Activated CD4-positive, alpha-beta T cell treated with anti-CD3 and anti-CD28 coated beads, Interleukin-2, amount 50 U/mL, for 16 hours (primary cell): ENCODE data around the gene VCL.

Source experiments
- DNase-seq: peaks from one replicate; pipeline ENCODE4 v3.0.0-alpha.2; 2020

VCL gene

DNA sequence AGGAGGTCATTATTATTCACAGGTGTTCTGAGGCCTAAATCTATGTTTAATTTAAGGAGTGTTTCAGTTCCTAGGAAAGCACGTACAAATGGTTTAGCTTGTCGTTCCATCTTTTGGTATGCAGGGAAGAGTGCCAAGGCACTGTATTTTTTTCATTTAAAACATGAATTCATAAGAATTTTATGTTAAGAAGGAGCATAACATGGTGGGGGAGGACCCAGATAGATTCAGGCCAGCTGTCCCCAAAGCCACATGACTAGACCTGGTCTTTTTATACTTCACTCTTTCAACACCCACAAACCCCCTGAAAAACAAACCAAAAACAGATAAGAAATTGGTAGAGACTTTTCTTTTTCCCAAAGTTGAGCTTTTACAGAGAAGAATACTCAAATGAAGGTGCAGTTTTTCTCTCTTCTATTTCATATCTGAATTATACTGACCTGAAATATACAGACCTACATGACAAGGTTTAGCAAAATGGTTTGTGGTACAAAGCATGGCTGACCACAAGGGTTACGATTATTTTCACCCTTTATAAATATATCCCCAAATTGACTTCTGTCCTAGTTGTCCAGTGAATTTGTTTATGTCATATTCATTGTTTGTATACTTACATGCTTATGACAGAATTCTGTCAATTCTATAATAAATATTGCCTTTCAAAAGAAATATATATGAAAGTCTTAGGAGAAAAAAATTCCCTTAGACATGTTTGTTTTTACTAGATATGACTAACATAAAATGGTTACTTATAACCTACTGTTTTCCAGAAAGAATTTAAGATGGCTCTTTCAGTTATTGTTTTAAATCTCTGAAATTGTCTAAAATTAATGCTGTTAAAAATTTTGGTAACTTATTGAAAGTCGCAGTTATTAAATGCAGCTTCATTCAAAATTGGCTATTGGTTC, 81.4 kb downstream of the VCL start:
- no peak for DNase-seq

DNA sequence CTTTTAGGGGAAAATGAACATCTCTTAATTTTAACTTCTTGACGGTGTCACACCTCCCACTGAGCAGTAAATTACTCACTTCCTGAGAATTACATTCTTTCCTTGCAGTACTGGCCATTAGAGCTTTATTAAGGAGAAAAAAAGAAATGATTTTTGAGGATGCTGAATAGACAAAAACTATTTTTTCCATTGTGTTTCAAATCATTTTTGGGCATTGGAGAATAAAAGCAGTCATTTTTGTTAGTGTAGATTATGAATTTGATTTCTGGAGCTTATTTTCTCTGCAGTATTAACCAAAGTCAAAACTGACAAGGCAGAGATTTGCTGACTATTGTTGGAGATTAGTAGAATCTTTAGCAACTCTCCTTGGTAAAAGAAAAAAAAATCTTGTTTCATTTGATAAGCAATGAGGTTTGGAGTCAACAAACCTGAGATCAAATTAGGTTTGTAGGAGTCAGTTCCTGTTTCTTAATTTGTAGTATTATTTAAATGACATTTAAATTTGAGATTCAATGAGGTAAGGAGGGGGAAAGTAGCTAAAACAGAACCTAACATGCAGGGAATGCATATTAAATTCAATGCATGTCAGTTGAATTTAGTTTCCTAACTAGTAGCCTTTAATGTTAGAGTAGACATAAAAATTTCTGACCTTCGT, 82.1 kb downstream of the VCL start:
- DNase-seq: no peak

DNA sequence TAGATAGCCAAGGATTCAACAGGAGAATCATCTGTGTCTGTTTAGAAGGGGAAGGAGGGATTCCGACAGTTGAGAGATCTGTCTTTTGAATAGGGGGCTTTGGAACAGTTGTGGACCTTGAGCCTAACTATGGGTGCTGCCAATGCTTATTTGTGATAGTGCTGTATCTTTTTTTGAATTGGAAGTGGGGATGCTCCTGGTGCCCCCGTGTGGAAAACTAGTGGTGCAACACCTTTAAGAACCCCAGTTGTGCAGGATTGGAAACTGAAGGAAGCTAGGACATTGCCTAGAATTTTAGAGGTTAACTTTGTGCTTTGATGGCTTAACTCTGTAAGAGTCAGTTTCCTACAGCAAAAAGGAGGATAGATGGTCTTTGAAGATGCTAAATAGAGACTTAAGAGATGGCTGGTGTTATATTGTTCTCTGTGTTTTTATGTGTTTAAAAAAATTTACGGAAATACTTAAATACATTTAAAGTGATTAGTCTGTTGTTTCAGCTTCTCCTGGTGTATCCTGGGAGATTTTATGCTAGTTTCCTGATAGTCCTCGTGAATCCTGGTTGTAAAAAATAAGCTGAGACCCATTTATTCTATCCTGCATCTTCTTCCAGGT, 83.4 kb downstream of the VCL start:
- DNase-seq: peak; percentile 66

DNA sequence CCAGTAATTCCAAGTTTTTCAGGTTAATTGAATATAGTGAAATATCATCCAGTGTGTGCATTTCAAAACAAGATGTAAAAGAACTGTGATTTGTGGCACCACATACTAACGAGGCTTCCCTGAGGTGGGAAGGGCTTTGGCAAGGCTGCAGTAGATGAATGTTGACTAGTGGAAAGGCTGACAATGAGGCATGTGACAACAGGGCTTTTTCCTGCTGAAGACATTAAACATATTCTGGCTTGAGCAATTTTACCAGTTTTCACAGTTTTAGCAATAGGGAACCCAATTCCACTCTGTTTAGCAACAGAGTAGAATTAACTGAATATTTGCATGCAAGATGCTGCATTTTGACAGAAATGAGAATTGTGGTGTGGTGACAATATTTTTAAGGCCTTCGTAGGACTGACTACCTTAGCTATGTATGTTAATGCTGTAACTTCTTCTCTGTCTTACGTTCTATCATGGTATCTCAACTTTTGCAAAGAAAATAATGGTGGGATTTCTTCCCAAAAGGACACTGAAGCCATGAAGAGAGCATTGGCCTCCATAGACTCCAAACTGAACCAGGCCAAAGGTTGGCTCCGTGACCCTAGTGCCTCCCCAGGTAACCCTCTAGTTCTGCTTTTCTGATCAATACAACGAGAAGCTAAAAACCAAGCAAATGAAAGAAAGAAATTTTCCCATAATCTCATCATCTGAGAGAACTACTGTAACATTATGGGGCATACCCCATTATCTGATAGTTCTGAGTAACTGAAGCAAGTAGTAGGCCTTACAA, 84.2 kb downstream of the VCL start:
- DNase-seq: no peak

DNA sequence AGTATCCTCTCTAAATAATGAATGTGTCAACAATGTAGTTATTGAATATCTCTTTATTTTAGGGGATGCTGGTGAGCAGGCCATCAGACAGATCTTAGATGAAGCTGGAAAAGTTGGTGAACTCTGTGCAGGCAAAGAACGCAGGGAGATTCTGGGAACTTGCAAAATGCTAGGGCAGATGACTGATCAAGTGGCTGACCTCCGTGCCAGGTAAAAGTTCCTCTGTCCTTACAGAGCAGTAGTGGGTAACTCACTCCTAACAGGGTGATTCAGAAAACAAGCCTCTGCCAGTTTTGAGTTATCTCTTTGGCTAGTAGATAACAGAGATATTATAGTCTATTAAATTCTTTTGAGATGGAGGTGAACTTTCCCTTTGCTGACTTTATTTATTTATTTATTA, 85.4 kb downstream of the VCL start:
- DNase-seq: no peak

DNA sequence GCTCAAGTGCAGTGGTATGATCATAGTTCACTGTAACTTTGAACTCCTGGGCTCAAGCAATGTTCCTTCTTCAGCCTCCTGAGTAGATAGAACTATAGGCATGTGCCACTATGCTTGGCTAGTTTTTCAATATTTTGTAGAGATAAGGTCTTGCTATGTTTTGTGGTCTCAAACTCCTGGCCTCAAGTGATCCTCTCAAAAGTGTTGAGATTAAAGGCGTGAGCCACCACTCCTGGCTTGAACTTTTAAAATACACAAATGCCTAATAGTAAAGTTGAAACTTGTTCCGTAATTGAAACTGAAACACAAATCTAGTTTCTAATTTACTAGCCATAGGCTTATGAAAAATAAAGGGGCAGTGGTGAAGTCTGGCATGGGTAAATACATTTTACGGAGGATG, 87.0 kb downstream of the VCL start:
- peak; percentile 69 for DNase-seq

DNA sequence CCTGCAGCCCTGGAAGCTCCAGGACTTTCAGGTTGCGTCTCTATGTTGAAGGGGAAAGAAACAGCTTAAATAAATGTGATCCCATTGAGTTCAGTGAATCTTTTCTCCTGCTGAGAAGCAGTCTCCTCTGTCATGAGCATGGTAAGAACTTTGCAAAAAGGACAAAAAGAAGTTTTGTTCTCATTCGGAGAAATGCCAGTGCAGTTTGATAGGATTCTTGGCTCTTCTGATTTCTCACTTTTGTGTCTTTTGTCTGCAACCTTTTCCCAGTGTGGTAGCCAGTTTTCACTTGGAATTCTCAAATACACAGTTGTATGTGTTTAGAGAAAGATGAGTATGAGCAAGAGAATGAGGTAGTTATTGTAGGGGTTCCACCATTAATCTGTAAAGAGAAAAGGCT, 88.4 kb downstream of the VCL start:
- no peak for DNase-seq

DNA sequence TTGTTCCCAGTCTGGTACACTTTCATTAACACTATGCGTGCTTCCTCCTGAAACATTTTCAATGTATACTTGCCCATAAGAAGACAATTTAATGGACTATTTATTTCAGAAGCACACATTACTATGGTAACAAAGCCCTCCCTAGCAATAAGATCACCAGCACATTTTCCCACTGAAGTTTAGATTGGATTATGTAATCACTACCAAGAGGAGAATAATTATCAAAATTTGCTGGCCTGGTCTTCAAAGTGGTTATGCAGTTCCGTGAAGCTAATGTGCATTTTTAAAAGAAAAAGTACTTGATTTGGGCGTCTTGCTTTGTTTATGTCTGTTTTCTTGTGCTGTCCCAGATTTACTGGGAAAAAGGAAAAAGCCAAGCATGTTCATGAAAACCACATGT, 90.8 kb downstream of the VCL start:
- DNase-seq: no peak

DNA sequence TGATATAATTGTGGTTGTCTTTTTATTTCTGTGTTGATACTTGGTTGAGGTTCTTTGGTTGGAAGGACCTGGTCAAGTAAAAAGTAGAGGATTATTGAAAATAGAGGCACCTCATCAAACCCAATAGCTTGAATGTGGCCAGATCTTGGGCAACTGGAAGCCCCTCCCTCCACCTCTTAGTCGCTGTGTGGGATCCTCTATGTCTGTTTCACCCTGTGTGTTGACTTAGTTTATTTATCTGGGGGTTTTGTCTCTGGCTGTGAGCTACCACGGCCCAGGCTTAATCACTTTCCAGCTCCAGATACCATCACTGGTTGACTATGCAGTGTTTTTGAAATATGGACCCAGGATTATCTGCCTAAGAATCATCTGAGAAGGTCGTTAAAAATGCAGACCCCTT, 94.5 kb downstream of the VCL start:
- no peak for DNase-seq

DNA sequence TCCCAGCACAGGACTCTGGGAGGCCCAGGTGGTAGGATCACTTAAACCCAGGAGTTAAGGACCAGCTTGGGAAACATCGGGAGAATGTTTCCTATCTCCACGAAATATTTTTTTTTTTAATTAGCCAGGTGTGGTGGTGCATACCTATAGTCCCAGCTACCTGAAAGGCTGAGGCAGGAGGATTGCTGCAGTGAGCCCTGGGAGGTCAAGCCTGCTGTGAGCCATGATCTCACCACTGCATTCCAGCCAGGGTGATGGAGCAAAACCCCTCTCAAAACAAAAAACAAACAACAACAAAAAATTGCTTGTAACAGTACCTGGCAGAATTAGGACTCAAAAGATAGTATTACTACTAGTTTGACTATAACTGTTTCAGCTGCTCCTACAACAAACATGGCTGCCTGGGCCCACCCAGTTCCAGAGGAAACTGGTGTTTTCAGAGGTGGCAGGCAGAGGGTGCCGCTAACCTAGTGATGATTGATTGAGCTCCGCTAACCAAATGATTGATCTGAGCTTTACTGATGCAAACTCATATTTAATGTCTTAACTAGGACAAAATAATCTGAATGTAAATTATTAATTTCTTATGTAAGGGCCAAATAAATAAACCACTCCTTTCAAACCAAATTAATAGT, 95.7 kb downstream of the VCL start:
- no peak for DNase-seq

DNA sequence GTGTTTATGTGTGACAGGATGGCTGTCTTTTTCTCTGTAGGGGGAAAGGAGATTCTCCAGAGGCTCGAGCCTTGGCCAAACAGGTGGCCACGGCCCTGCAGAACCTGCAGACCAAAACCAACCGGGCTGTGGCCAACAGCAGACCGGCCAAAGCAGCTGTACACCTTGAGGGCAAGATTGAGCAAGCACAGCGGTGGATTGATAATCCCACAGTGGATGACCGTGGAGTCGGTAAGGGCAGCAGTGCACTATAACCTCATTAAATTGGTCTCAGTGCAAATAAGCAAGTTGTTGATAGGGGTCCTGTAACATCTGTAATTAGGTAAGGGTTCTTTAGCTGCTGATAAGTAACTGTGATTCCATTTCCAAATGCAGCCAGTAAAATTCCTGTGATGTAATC, 96.3 kb downstream of the VCL start:
- DNase-seq: no peak

DNA sequence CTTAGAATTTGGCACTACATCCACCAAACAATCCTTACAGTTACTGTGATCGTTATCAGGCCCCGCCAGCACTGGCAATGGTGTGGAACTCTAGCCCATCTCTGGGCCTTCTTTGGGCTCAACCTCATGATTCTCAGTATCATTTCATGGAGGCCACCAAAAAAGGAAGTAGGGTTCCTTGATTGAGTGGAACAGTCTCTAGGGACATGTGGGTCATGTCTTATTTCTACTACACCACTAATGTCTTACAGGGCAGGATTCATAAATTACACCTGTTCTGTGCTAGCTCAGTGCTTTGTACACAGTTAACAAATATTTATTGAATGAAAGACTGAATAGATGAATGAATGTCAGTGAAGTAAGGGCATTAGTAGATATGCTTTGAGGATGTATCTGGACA, 98.9 kb downstream of the VCL start:
- no peak for DNase-seq

DNA sequence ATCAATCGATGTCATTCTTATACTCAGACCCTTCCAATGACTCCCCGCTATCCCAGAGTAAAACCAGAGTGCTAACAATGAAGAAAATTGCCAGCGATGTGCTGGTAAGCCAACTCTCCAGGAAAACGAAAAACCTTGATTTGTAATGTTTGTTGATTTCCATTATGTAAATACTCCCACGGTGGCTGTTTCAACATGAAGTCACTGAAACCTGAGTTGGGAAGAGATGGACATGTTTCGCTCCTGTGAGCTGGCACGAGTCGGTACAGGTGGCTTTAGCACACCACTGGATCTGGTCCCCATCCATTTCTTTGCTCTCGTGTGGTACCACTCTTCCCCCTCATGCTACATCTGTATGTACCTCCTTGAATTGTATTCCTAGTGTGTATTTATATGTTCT, 99.9 kb downstream of the VCL start:
- no peak for DNase-seq

DNA sequence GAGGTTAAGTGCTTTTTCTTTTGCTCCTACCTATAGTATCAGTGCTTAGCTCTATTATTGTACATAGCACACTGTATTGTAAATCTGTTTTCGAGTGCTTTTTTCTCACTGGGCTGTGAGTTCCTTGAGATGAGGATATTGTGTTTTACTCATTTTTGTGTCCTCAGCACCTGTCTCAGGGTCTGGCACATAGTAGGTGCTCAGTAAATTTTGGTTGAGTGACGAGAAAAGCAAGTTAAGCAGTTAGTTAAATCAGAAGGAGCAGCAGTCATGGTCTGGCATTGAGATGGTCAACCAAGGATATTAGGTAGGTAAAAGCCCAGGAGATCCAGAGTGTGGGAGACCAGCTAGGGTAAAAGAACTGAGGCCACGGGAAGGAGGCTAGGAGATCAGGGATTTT, 101.5 kb downstream of the VCL start:
- no peak for DNase-seq

DNA sequence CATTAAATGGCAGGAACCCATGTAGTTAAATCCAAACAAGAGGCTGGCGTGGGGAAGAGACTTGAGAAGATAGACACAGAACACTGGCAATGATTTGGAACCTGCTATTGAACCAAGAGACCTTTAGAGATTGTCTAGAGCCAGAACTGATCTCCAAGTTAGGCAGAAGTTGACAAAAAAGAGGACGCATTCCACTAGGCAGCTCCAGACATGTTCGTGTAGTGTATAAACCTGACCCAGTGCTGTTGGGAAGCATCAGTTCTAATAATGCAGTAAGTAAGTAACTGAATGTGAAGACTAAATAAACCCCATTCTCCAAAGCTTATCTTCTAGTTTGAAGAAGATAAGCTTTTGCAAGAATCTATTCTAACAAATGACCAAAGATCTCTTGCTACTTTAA, 101.9 kb downstream of the VCL start:
- DNase-seq: no peak

DNA sequence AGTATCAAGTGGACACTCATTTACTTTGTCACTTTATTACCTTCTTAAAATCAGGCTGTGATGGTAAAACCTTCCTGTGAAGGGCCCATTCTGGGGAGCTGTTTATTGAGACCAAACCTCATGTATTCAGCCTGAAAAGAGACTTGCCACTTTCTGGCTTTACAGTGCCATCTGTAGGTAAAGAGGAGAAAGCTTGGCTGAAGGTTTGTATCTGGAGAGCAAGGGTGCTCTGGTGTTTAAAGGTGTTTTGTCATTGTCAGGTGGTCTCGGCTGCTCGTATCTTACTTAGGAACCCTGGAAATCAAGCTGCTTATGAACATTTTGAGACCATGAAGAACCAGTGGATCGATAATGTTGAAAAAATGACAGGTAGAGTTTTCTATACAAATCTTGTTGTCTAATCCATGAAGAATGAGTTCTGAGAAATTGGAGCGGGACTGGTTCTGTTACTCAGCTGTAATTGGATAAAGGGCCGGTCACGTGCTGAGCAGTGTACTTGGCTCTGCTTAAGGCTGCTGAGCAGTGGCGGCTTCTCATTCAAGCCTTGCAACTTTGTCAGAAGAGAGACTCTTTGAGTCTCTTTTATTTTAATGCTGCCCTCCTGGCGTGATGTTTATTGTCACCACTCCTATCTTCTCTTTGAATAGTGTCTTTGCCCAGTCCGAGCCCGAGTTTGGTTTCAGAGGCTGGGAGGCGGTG, 105.8 kb downstream of the VCL start:
- DNase-seq: peak; percentile 45

DNA sequence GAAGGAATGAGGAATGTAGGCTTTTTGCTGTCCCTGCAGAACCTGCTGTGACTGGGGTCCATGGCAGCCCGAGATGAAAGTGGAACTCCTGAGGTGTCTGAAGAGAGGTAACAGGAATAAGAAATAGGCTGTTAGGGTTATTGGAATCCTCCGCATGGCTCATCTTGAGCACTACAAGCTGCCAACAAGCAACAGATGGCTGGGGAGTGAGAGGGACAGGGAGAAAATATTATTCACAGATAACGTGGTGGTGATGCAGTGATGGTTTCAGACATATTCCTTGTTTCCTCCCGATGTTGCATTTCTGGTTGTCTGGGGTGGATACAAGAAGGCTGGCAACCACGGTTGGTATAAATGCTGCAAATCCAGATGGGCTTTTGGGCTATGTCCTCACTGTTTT, 106.6 kb downstream of the VCL start:
- no peak for DNase-seq

DNA sequence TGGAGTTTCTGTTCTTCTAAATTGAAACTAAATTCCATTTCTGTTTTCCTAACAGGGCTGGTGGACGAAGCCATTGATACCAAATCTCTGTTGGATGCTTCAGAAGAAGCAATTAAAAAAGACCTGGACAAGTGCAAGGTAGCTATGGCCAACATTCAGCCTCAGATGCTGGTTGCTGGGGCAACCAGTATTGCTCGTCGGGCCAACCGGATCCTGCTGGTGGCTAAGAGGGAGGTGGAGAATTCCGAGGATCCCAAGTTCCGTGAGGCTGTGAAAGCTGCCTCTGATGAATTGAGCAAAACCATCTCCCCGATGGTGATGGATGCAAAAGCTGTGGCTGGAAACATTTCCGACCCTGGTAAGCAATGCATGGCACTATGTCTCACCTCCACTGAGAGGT, 107.1 kb downstream of the VCL start:
- DNase-seq: no peak

DNA sequence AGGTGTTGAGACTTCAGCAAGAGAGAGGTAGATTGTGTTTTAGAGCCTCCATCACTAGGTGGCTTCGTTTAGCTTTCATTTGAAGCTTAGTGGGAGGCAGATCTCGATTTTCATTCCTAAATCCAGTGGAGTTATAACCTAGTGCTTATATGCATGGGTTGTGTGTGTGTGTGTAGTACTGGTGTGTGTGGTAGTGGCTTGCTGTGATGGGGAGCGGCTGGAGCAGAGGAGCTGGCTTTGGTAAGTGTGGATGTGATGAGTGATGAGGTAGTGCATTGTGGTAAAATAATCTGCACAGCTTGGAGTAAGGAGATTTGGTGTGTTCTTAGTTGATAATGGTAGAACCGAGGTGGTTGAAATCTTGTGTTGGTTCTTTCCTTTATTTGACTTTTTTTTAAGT, 109.5 kb downstream of the VCL start:
- no peak for DNase-seq

DNA sequence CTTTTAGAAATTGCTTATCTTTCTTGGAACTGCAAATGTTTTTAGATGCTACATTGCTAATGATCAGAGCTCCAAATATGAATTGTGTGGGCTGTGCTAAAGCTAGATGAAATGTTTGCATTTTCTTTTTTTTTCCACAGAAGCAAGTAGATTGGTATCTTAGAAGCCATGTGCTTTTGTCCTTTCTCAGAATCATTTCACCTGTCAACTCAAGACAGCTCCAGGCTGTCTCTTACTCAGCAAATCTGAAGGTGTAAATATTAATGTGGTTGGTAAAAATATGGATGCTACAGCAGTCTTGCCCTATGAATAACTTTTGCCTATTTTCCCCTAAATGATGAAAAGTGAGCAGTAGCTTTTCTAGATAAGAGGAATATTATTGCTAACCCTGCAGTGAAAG, 111.5 kb downstream of the VCL start:
- DNase-seq: no peak

DNA sequence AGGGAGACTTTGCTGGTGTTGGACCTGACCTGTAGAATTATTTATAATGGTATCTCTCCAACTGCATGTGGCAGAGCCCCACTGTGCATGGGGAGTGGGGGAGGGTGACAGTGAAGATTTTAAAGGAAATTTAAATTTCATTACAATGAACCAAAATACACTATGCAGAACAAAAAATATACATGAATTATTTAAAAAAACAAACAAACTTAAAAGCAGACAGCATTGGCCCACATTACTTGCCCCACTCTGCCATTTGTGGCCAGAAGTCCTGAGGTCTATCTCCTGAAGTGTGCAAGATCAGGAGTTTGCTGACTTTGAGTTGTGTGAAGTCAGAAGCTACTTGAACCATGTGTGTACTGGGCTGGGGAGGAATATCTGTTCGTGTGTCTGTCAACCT, 112.2 kb downstream of the VCL start:
- no peak for DNase-seq

DNA sequence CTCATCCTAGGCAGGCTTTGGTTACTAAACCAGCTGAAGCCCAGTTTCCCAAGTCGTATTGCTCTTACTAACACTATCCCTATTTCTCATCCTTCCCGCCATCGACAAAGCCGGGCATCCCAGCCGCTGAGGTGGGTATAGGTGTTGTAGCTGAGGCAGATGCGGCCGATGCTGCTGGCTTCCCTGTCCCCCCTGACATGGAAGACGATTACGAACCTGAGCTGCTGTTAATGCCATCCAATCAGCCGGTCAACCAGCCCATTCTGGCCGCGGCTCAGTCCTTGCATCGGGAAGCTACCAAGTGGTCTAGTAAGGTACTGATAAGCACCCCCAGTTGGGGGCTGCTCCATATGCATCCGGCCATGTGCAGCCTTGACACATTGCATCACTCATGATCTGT, 113.9 kb downstream of the VCL start:
- DNase-seq: no peak
